GM13976 (cell line): Measurements from ENCODE around the gene OR8B4.
"Not testable (repeated sequence)": the region's sequence is repeated elsewhere in the genome, so short reads cannot be mapped to it uniquely, and the experiment has no call there.

Source experiments
- DNase-seq: peaks from one replicate; pipeline ENCODE4 v3.0.0; 2012; ENCODE audit warnings: low spot score
- in situ Hi-C: fragments of 300-500 bp; cut with MboI; formaldehyde crosslinking; loops from one replicate; pipeline ENCODE4 v1.12.0; 2022; ENCODE audit warnings: low sequenced_read_pairs, mixed read lengths, inconsistent platforms; ENCODE audit not compliant: unreplicated experiment
- TF ChIP-seq, protein P1 (sequence below): IDR thresholded peaks from 2 replicates; pipeline ENCODE4 v1.5.1; 2012; ENCODE audit warnings: borderline replicate concordance, mild to moderate bottlenecking; ENCODE audit not compliant: insufficient read depth; ENCODE audit errors: extremely low read depth, missing control alignments, control extremely low read depth

Gene OR8B4

DNA sequence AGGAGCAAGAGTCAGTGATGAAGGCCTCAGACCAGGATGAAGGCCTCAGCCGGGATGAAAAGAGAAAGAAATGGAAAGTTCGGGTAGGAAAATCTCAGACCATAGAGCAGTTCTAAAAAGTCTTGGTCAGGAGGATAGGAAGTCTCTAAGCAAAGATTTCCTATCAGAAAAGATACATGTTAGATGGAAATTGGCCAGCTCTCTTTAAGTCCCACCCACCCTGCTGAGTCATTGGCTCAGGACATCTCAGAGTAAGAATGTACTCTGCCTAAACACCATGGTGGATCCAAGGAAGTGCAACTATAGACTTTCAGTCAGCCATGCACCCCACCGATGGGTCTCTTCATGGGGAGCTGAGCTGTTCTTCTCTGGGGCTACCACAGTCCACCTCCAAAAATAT, 30.3 kb downstream of the OR8B4 start:
- in situ Hi-C loops: no loop called here
- TF ChIP-seq, protein P1, sequence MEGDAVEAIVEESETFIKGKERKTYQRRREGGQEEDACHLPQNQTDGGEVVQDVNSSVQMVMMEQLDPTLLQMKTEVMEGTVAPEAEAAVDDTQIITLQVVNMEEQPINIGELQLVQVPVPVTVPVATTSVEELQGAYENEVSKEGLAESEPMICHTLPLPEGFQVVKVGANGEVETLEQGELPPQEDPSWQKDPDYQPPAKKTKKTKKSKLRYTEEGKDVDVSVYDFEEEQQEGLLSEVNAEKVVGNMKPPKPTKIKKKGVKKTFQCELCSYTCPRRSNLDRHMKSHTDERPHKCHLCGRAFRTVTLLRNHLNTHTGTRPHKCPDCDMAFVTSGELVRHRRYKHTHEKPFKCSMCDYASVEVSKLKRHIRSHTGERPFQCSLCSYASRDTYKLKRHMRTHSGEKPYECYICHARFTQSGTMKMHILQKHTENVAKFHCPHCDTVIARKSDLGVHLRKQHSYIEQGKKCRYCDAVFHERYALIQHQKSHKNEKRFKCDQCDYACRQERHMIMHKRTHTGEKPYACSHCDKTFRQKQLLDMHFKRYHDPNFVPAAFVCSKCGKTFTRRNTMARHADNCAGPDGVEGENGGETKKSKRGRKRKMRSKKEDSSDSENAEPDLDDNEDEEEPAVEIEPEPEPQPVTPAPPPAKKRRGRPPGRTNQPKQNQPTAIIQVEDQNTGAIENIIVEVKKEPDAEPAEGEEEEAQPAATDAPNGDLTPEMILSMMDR: no peak
- no peak for DNase-seq

DNA sequence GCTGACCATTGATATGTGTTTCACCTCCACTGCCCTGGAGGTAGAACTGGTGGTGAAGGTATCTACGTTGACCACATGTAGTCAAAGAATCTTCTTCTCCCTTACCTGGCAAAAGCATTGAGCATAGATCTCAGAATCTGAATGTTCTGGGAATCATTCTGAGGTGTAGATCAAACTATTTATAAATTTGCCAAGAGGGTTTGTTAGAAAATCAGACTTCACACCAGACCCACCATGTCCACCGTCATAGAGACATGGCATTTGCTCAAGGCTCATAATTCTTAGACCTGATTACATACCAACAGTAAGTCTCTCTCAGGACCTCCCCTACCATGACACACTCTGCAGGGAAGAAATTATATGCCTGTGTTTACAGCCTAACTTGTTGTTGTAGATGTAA, 40.3 kb downstream of the OR8B4 start, which contains the start of gene OR8B2:
TSS of gene OR8B2 (minus strand) at position 101 of the 400 bp plus-strand sequence. CDS start 1,156 bp downstream, outside the sequence.
- TF ChIP-seq, protein P1: no peak
- in situ Hi-C loops: no loop called here
- no peak for DNase-seq

GRCh38 chr11:124382857-124383256, 41.8 kb downstream of the OR8B4 start:
- in situ Hi-C loops, DNase-seq: not testable (repeated sequence)

DNA sequence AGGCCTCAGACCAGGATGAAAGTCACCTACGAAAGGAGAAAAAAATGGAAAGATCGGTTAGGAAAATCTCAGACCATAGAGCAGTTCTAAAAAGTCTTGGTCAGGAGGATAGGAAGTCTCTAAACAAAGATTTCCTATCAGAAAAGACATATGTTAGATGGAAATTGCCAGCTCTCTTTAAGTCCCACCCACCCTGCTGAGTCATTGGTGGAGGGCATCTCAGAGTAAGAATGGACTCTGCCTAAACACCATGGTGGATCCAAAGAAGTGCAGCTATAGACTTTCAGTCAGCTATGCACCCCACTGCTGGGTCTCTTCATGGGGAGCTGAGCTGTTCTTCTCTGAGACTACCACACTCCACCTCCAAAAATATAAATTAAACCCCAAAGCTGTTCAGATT, 44.1 kb downstream of the OR8B4 start:
- no peak for DNase-seq
- in situ Hi-C loops: no loop called here
- TF ChIP-seq, protein P1: no peak

DNA sequence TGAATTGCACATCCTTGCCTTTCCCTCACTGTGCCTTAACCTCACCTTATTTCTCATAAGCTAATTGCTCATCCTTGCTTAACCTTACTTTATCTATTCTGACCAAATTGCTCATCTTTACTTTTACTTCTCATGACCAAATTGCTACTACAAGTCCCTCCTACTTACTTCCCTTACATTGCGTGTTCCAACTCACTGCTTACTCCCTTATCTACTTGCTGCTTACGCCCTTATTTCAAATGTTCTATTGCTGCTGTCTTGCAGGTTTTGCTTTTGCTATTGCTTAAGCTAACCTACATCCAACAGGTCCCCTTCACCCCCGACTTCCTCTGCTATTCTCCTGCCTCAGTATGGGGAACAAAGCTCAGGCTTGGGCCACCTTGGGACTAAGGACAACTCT, 48.4 kb downstream of the OR8B4 start:
- TF ChIP-seq, protein P1: no peak
- DNase-seq: no peak
- in situ Hi-C loops: no loop called here
